ENCODE data around the gene MCRS1. TPM values are rescaled to one million over a fixed set of nuclear protein-coding genes. Genes with fewer than 3 reads are reported as not detected.

Gene MCRS1
- total RNA-seq, 1 donor from 2014 or later: 90.8 TPM

DNA sequence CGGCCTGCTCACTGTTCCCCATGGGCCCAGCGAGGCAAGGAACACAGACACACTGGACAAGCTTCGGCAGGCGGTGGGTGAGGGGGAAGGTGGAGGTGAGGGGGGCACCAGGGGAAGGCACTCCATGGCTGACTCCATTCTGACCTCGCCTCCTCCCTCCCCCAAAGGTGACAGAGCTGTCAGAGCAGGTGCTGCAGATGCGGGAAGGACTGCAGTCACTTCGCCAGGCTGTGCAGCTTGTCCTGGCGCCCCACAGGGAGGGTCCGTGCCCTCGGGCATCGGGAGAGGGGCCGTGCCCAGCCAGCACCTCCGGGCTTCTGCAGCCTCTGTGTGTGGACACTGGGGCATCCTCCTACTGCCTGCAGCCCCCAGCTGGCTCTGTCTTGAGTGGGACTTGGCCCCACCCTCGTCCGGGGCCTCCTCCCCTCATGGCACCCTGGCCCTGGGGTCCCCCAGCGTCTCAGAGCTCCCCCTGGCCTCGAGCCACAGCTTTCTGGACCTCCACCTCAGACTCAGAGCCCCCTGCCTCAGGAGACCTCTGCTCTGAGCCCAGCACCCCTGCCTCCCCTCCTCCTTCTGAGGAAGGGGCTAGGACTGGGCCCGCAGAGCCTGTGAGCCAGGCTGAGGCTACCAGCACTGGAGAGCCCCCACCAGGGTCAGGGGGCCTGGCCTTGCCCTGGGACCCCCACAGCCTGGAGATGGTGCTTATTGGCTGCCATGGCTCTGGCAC lies 10.6 kb downstream of the MCRS1 start:
- intact Hi-C loops (cut with micrococcal nuclease): no loop called here

DNA sequence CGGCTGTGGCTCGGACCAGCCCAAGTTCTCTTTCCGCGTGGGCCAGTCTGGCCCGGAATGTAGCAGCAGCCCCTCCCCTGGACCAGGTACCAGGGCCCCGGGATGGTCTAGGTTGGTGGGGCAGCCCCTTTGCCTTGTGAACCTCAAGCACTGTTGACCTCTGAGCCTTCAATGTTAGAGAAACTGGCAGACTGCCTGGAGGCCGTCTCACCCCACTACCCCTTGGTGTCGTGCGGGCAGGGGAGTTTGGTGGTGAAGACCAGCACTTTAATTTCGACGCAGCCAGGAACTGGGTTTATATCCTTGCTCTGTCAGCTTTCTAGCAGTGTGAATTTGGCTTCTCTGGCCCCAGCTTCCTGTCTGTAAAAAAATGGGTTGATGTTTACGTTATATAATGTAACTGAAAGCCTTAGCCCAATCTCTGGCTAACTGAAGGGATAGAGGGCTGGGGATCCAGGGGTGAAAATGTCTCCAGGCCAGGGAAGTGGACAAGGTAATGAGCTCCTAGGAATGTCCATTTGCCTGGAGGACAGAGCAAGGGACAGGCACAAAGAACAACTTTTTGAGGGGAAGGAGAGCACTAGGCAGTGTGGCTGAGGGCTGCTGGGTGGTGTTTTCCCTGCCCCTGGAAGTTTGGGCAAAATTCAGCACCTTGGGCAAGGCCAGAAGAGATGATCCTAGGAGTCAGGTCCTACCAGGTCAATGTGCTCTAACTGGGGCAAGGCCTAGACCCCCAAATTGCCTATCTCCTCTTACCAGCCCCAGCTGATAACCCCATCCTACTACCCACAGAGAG lies 11.4 kb downstream of the MCRS1 start:
- intact Hi-C loops (cut with micrococcal nuclease): no loop called here

DNA sequence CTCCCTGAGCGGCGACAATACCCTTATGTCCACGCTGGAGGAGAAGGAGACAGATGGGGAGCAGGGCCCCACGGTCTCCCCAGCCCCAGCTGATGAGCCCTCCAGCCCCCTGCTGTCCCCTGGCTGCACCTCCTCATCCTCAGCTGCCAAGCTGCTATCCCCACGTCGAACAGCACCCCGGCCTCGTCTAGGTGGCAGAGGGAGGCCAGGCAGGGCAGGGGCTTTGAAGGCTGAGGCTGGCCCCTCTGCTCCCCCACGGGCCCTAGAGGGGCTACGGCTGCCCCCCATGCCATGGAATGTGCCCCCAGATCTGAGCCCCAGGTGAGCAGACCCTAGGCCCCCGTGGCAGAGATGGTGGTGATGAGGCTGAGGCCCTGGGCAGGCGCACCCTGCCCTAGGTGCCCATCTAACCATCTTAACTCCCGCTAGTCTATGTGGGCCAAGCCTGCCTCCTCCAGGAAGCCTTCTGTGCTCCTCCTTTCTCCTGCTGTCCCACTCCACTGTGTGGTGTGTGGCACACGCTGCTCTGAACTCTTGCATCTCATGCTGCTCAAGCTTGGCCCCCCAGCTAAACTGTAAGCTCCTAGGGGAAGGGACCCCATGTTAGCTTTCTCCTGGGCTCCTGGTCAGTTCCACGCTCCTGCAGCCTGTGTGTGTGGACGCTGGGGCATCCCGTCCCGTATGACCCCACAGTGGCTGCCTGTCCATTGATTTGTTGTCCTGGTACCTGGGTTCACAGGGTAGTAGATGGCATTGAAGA lies 12.1 kb downstream of the MCRS1 start:
- intact Hi-C loops (cut with micrococcal nuclease): no loop called here

DNA sequence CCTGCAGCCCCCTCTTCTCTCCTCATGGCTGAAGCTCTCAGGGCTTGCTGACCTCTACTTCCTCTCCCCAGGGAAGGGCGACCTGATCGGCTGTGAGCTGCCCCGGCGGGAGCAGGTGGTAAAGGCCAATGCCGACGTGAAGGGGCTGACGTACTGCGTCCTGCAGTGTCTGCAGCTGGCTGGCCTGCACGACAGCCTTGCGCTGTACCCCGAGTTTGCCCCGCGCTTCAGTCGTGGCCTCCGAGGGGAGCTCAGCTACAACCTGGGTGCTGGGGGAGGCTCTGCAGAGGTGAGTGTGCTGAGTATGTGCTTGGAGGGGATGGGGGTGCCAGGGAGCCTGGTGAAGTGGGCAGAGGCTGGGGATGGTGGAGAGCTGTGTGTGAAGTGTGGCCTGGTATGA lies 13.7 kb downstream of the MCRS1 start:
- intact Hi-C loops (cut with micrococcal nuclease): no loop called here

DNA sequence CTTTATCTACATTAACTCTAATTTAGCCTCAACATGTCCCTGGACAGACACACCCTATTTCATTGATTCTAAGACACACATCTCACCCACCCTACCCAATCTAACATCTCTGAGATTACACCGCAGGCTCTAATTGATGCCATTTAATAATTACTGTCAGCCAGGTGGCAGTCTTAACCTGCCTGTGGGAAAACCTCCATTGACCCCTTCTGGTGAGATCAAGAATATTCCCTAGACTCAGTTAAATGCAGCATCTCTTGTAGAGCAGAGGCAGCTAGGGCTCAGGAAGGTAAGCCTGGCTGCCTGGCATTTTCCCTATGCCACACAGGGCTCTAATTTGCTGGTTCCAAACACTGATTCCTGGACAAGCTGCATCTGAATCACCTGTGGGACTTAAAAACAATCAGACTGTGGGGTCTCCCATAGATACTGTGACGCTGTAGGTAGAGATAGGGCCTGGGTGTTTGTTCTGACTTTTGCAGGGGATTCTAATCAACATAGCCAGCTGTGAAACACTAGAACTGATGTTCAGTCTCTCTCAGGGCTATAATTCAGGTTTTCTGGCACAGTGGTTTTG lies 14.3 kb downstream of the MCRS1 start:
- intact Hi-C loops (cut with micrococcal nuclease): loop anchor here (2.0 kb wide), 1 partner anchor 27 kb away; no protein-coding TSS in a partner anchor

DNA sequence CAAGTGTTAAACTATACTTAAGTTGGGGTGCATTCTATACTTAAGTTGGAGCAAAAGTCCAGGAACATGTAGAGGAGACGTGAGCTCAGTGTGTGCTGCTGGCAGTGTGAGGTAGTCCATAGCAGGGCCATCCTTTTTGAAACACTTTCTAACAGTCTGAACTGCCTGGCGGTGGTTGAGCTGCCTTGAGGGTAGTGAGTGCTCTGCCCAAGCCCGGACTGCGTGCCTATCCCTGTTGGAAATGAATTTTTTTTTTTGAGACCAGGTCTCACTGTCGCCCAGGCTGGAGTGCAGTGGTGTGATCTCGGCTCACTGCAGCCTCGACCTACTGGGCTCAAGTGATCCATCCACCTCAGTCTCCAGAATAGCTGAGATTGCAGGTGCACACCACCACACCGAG lies 15.0 kb downstream of the MCRS1 start:
- intact Hi-C loops (cut with micrococcal nuclease): loop anchor here (2.0 kb wide), 1 partner anchor 28 kb away; no protein-coding TSS in a partner anchor

DNA sequence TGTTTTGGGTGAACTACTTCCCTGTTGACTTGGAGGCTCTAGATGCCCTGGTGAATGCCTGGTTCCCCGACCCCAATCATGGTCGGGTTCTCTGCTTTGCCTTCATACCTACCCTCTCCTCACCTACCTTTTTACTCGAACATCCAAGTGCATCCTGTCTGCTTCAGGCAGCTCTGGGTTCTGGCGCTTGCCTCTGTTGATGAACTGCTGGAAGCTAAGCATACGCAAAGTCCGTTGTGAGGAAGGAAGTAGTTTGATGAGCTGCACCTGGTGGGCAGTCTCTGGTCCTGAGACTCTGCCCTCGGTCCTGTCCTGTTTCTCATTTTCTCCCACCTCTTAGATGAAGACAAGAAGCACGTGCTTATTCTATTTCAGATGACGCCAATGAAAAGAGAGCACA lies 15.5 kb downstream of the MCRS1 start:
- intact Hi-C loops (cut with micrococcal nuclease): loop anchor here (2.0 kb wide), 1 partner anchor 28 kb away; no protein-coding TSS in a partner anchor

DNA sequence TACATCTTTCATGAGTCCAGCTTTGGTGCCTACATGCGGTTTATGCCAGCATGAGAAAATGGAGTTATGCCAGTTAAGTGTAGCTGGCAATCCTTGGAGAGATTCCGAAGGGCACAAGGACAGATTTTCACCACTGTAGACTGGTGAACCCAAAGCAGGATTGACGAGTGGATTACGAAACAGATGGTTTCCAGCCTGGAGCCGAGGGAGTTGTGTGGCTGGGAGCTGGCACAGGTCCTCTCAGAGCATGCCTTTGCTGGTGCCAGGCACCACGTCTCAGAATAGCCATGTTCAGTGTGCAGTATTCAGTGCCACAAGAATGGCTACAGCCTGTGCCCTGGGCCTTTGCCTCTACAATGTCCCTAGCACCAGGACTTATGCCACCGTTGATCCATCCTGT lies 15.9 kb downstream of the MCRS1 start:
- intact Hi-C loops (cut with micrococcal nuclease): loop anchor here (2.0 kb wide), 1 partner anchor 29 kb away; no protein-coding TSS in a partner anchor

DNA sequence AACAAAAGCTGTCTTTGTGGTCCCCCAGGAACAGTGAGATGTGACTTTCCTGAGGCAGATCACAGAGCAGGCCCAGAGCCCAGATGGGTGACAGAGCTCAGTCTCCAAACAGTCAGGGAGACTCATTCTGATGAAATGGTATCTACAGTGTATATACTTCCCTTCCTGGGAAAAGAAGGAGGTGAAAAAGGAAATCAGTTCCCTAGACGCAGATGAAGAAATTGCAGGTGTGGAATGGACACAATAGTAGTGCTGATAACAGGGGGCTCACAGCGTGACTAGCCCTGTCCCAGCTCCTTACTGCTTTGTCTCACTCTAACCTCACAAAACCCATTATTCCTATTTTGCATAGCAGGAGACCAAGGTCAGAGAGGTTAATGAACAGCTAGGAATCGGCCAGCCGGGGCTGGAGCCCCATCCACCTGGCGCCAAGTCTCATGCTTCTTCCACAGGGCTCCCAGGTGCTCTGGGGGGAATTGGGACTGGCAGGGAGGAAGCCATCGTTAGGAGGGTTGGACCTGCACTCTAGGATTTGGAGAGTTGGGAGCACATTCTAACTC lies 17.2 kb downstream of the MCRS1 start:
- intact Hi-C loops (cut with micrococcal nuclease): no loop called here

DNA sequence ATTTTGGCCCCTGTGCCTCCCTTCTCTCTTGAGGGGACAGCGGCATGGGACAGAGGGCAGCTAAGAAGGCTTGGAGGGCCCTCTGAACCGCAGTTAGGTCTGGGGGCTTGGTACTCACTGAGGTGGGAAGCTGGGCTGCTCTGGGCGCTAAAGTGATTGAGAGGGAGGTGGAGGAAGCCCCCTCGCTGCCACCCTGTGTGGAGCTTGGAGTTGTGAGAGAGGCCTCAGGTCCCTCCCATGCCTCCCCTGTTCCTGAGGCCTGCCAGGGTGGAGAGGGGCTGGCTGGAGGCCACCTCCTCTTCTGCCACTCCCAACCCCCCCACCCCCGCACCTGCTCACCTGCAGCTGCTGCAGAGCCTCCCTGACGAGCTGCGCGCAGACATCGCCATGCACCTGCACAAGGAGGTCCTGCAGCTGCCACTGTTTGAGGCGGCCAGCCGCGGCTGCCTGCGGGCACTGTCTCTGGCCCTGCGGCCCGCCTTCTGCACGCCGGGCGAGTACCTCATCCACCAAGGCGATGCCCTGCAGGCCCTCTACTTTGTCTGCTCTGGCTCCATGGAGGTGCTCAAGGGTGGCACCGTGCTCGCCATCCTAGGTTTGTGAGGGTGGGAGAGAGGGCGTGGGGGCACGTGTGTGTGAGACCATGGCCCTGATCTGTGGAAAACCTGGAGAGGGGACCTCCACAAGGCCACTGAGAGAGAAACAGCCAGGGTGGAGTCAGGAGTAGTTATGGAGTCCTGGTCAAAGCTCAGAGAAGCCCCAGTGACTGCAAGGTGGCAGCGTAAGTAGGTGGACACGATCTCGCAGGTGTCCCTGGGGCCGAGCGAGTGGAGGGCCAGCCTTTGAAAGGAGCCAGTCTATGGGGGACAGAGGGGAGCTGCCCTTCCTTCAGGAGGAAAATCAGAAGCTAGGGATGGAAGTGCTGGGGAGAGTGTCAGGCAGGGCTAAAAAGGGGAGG lies 17.9 kb downstream of the MCRS1 start:
- intact Hi-C loops (cut with micrococcal nuclease): no loop called here

DNA sequence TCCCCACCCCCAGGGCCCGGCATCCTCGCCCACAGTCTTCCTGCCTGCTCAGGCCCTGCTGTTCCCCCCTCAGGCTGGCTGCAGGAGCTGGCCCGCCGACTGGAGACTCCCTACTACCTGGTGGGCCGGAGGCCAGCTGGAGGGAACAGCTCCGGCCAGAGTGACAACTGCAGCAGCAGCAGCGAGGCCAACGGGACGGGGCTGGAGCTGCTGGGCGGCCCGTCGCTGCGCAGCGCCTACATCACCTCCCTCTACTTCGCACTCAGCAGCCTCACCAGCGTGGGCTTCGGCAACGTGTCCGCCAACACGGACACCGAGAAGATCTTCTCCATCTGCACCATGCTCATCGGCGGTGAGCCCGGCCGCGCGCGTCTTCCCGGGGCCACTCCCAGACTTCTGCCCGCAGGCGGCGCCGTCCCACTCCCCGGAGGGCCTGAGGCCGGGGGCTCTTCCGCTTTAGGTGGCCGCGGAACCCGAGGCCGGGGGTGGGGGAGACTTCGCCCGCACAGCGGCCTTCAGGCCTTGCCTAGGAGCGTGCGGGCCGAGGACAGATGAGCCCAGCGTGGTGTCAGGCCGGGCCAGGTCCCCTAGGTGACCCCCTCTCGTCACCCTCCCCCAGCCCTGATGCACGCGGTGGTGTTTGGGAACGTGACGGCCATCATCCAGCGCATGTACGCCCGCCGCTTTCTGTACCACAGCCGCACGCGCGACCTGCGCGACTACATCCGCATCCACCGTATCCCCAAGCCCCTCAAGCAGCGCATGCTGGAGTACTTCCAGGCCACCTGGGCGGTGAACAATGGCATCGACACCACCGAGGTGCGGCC lies 18.9 kb downstream of the MCRS1 start:
- intact Hi-C loops (cut with micrococcal nuclease): no loop called here

DNA sequence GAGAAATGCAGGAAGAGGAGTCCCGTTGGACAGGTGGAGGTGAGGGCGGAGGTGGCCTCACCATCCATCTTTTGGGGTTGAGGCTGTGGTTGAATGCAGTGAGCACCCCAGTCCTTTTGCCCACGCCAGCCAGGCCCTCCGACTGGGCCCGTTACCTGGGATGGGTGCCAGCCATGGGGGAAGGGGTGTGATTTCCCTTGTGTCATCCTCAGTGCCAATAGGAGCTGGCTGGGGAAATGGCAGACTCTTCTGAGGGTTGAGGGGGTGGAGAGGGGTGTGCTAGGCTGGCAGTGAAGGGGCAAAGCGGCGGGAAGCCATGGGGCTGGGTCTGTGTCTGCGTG lies 19.5 kb downstream of the MCRS1 start:
- intact Hi-C loops (cut with micrococcal nuclease): no loop called here

DNA sequence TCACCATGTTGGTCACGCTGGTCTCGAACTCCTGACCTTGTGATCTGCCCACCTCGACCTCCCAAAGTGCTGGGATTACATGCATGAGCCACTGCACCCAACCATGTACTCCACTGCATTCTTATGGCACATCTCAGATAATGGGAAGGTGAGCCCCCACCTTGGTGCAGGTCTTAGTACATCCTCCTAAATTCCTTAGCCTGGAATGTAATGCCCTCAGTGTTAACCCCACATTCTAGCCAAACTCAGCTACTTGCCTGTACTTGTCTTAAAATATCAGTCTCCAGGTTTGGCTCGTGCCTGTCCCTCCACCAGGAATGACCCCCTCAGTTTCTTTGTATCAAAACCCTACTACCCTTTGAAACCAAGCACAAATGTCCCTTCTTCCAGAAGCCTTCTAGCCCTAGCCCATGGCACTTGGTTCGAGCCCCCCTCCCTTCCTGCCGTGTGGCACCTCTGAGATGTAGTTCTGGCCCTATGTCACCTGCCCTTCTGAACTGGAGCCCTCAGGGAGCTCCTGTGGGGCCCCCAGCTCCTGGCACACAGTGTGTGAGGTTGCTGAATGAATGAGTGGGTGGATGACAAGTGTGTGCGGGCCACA lies 20.8 kb downstream of the MCRS1 start:
- intact Hi-C loops (cut with micrococcal nuclease): no loop called here

DNA sequence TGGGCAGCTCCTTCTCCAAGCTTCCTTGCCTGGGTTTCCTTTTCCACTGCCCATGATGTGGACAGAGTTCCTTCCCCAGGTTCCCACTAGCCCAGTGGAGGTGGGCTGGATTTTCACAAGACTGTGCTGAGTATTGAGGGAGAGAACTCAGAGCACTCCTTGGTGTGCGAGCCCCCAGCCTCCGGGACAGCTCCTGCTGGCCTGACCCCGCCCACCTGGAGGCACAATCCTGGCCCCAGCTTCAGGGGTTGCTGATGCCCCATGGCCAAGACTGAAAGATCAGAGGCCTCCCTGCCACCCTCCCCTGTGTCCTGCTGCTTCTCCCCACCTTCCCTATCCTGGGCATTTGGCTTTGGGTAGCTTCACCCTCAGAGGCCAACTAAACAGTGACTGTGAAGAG lies 21.5 kb downstream of the MCRS1 start:
- intact Hi-C loops (cut with micrococcal nuclease): no loop called here

DNA sequence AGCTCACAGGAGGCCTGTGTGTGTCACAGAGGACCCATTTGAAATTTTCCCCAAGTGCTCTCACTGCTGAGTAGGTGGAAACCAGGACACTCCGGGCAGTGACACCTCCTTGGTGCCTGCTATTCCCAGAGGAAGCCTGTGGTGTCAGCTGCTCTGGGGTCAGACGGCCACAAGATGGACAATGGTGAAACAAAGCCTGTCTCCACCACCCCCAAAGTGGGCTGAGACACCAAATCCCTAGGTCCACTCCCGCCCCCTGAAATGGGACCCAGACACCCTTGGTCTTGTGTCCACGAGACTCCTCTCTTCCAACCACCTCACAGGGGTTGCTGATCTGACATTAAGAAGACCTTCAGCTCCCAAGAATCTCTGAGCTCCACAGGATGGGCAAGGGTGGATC lies 22.1 kb downstream of the MCRS1 start:
- intact Hi-C loops (cut with micrococcal nuclease): no loop called here

DNA sequence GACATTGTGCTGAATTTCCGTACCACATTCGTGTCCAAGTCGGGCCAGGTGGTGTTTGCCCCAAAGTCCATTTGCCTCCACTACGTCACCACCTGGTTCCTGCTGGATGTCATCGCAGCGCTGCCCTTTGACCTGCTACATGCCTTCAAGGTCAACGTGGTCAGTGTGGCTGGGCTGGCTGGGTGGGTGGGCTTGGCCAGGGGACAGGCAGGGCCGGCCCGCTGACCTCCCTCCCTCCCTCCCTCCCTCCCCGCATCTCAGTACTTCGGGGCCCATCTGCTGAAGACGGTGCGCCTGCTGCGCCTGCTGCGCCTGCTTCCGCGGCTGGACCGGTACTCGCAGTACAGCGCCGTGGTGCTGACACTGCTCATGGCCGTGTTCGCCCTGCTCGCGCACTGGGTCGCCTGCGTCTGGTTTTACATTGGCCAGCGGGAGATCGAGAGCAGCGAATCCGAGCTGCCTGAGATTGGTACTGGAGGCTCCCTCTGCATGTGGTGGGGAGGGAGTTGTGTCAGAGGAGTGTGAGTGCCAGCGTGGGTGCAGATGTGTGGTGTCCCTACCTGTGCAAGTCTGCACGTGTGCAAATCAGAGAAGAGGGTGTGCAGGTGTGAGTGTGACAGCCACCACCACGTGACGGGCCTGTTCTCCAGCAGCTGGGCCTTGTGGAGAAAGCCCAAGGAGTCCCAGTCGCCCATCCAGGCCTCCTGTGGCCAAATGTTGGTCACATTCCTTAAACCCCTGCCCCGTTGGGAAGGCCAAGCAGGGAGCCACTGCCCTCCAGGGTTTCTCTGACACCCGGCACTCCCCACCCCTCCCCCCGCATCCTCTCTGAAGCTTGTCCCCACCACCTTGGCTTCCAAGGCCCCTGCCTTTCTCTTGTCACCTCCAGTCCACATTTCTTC lies 23.8 kb downstream of the MCRS1 start:
- intact Hi-C loops (cut with micrococcal nuclease): no loop called here

DNA sequence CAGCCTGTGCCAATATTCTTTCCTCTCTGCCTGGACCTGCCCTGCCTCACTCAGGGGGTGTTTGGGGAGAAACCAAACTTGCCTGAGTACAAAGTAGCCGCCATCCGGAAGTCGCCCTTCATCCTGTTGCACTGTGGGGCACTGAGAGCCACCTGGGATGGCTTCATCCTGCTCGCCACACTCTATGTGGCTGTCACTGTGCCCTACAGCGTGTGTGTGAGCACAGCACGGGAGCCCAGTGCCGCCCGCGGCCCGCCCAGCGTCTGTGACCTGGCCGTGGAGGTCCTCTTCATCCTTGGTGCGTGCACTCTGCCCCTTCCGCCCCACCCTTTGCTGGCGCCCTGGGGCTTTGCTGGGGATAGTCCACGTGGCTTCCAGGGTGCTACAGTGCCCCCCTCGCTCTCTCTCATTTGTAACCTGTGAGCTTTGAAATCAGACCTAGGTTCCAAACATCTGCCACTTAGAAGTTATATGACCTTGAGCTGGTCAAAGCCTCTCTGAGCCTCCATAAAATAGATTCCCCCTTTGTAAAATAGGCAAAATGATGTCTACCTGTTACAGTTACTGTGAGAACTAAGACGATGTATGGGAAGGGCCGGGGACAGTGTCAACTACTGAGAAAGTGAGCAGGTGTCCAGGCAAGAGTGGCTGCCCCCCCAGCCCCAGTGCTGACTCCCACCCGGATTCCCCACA lies 24.6 kb downstream of the MCRS1 start:
- intact Hi-C loops (cut with micrococcal nuclease): no loop called here
